Measurements from ENCODE around the gene TFF3. TPM values are rescaled to one million over a fixed set of nuclear protein-coding genes. Genes with fewer than 3 reads are reported as not detected.

The TFF3 gene
- total and polyA plus RNA-seq, 2 experiments from 2014 or later: 84.4 to 589 TPM

DNA sequence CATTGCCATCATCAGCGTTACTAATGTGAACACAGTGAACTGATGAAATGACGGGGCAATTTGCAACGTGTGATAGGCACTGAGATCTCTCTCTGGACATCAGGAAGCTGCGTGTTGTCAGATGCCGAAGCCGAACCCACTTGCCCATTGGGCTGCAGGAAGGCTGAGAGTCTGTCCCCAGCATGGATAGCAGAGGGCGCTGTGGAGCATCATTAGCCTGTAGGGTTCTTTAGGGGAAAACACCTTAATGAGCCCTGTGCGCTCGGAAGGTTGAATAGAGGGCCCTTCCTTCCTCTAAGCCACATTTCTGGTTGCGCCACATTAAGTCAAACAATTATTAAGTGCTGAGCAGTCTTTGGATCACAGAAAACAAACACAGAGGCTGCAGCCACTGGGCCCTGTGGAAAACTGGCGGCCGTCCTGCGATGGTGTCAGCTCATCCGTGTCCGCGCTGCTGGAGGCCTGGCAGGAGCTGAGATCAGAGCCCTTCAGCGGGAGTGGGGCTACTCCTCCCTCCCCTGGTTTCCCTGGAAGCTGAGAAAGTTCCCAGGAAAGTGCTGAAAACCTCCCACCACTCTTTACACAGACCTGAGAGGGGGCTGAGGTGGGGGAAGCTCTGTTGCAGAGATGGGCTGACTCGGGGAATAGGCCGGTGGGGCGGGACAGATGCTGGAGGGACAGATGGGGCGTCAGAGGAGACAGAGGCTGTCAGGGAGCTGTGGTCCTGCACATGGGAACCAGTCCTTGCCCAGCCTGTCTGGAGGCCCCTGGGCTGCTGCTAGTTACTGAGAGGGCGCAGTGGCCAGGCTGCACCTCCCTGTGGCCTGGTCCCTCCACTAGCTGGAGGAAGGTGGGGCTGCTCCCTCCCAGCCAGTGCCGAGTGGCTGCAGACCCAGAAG, 22.9 kb upstream of the TFF3 start:
- H4K20me1 ChIP-seq (ENCODE audit: insufficient read depth, poor library complexity, severe bottlenecking): no peaks in the 10 kb centered on the region
- H3K9me2 ChIP-seq (replicated peaks; ENCODE audit: insufficient read depth): no peaks in the 10 kb centered on the region
- H3K9me3 ChIP-seq (ENCODE audit: low read depth): no peaks in the 10 kb centered on the region
- H3K79me2 ChIP-seq: no peaks in the 10 kb centered on the region
- TF ChIP-seq EZH2 (IDR thresholded peaks at IDR 0.05; ENCODE audit: borderline replicate concordance) (no peak), EZH2phosphoT487 (IDR thresholded peaks at IDR 0.05; ENCODE audit: low read depth, severe bottlenecking, unreplicated experiment) (no peak)
- TF ChIP-seq, protein P1, sequence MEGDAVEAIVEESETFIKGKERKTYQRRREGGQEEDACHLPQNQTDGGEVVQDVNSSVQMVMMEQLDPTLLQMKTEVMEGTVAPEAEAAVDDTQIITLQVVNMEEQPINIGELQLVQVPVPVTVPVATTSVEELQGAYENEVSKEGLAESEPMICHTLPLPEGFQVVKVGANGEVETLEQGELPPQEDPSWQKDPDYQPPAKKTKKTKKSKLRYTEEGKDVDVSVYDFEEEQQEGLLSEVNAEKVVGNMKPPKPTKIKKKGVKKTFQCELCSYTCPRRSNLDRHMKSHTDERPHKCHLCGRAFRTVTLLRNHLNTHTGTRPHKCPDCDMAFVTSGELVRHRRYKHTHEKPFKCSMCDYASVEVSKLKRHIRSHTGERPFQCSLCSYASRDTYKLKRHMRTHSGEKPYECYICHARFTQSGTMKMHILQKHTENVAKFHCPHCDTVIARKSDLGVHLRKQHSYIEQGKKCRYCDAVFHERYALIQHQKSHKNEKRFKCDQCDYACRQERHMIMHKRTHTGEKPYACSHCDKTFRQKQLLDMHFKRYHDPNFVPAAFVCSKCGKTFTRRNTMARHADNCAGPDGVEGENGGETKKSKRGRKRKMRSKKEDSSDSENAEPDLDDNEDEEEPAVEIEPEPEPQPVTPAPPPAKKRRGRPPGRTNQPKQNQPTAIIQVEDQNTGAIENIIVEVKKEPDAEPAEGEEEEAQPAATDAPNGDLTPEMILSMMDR (IDR thresholded peaks at IDR 0.05; ENCODE audit: poor library complexity): peak; percentile 58
- H3K36me3 ChIP-seq (replicated peaks; ENCODE audit: insufficient read depth, low read depth): no peaks in the 10 kb centered on the region
- H3K4me1 ChIP-seq (ENCODE audit: insufficient read depth): peaks cover 6% of the 10 kb centered on the region
- peak overlapping the region; percentile 28 for H3K4me2 ChIP-seq
- peak overlapping the region; percentile 86 for H3K27ac ChIP-seq
- WGBS (ENCODE audit: low lambda C conversion rate, missing lambda C conversion rate): 57% methylated on average over 23 of the region's 23 CpGs
- no peaks in the 10 kb centered on the region for H3K27me3 ChIP-seq
- H3K4me3 ChIP-seq: no peak overlapping the region
- H2AFZ ChIP-seq: no peak overlapping the region
- peak; percentile 88 for DNase-seq (ENCODE audit: low spot score)

DNA sequence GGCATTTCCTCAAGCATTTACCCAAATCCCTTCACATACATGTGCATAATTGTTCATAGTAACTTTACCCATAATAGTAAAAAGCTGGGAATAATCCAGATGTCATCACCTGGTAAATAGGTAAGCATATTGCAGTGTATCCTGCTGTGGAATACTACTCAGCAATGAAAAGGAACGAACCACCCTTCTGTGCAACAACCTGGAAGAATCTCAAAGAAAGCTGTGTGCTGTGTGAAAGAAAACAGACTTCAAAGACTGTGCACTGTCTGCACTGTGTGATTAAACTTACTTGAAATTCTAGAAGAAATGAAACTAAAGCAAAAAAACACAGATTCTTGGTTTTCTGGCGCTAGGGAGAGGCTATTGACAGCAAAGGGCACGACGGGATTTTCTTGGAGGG, 22.1 kb upstream of the TFF3 start:
- H3K4me1 ChIP-seq (ENCODE audit: insufficient read depth): peaks cover 6% of the 10 kb centered on the region
- no peak overlapping the region for H3K4me2 ChIP-seq
- no peaks in the 10 kb centered on the region for H3K9me2 ChIP-seq (replicated peaks; ENCODE audit: insufficient read depth)
- H3K27me3 ChIP-seq: no peaks in the 10 kb centered on the region
- no peaks in the 10 kb centered on the region for H3K36me3 ChIP-seq (replicated peaks; ENCODE audit: insufficient read depth, low read depth)
- H4K20me1 ChIP-seq (ENCODE audit: insufficient read depth, poor library complexity, severe bottlenecking): no peaks in the 10 kb centered on the region
- H3K9me3 ChIP-seq (ENCODE audit: low read depth): no peaks in the 10 kb centered on the region
- no peak overlapping the region for H2AFZ ChIP-seq
- WGBS (ENCODE audit: low lambda C conversion rate, missing lambda C conversion rate): 92% methylated on average over 4 of the region's 4 CpGs
- TF ChIP-seq EZH2 (IDR thresholded peaks at IDR 0.05; ENCODE audit: borderline replicate concordance): no peak
- TF ChIP-seq, protein P1 (IDR thresholded peaks at IDR 0.05; ENCODE audit: poor library complexity): no peak
- TF ChIP-seq EZH2phosphoT487 (IDR thresholded peaks at IDR 0.05; ENCODE audit: low read depth, severe bottlenecking, unreplicated experiment): no peak
- no peak for DNase-seq (ENCODE audit: low spot score)
- peak overlapping the region; percentile 86 for H3K27ac ChIP-seq
- H3K4me3 ChIP-seq: no peak overlapping the region
- H3K79me2 ChIP-seq: no peaks in the 10 kb centered on the region

DNA sequence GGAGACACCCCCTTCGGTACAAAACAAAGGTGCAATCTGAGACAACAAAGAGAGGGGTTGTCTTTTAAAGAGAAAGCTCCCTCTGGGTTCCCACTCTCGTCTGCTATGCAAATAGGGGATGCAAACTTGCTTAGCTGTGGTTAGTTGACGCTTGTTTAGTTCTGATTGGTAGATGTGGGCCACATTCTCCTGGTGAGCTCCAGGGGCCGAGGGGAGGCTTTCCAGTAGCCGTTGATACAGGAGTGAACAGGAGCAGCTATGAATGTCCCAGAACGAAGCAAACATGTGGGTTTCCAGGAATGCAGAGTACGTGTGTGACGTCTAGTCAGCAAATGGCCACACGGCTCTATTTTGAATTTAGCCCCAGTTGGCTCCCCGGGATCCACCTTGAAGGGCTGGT, 20.8 kb upstream of the TFF3 start:
- 10% methylated on average over 10 of the region's 10 CpGs for WGBS (ENCODE audit: low lambda C conversion rate, missing lambda C conversion rate)

More for the DNA sequence above, 20.8 kb upstream of the TFF3 start:
- no peaks in the 10 kb centered on the region for H3K9me2 ChIP-seq (replicated peaks; ENCODE audit: insufficient read depth)
- H3K36me3 ChIP-seq (replicated peaks; ENCODE audit: insufficient read depth, low read depth): no peaks in the 10 kb centered on the region
- no peak overlapping the region for H3K27ac ChIP-seq
- DNase-seq (ENCODE audit: low spot score): no peak
- H3K9me3 ChIP-seq (ENCODE audit: low read depth): no peaks in the 10 kb centered on the region
- H3K4me2 ChIP-seq: peak overlapping the region; percentile 59
- TF ChIP-seq, protein P1 (IDR thresholded peaks at IDR 0.05; ENCODE audit: poor library complexity): no peak
- TF ChIP-seq EZH2phosphoT487 (IDR thresholded peaks at IDR 0.05; ENCODE audit: low read depth, severe bottlenecking, unreplicated experiment): no peak
- no peak for TF ChIP-seq EZH2 (IDR thresholded peaks at IDR 0.05; ENCODE audit: borderline replicate concordance)
- no peaks in the 10 kb centered on the region for H3K79me2 ChIP-seq
- H4K20me1 ChIP-seq (ENCODE audit: insufficient read depth, poor library complexity, severe bottlenecking): no peaks in the 10 kb centered on the region
- peak overlapping the region; percentile 13 for H2AFZ ChIP-seq
- no peak overlapping the region for H3K4me3 ChIP-seq
- peaks cover 16% of the 10 kb centered on the region for H3K4me1 ChIP-seq (ENCODE audit: insufficient read depth)
- H3K27me3 ChIP-seq: no peaks in the 10 kb centered on the region
